HG03432 (cell line): Measurements from ENCODE around the gene KCP.

Experiments used
- ATAC-seq: cut with Tn5 transposase; IDR thresholded peaks from one replicate; pipeline ENCODE4 v1.9.1; 2021; ENCODE audit warnings: mild to moderate bottlenecking, moderate library complexity; ENCODE audit not compliant: unreplicated experiment

The KCP gene

GRCh38 chr7:128860158-128861073 is 50.1 kb downstream of the KCP start:
- no peak for ATAC-seq

GRCh38 chr7:128859232-128860157 is 51.0 kb downstream of the KCP start:
- no peak for ATAC-seq

GRCh38 chr7:128858380-128859231 is 51.9 kb downstream of the KCP start:
- no peak for ATAC-seq

GRCh38 chr7:128856001-128856718 is 54.3 kb downstream of the KCP start:
- ATAC-seq, result no peak

- no peak for ATAC-seq
Measured at GRCh38 chr7:128855559-128855958, 55.0 kb downstream of the KCP start.

- no peak for ATAC-seq
Measured at GRCh38 chr7:128854396-128854795, 56.1 kb downstream of the KCP start.

- ATAC-seq, result no peak
Measured at GRCh38 chr7:128853799-128854198, 56.7 kb downstream of the KCP start.

- no peak for ATAC-seq
Measured at GRCh38 chr7:128852537-128853254, 57.8 kb downstream of the KCP start.

GRCh38 chr7:128849804-128850490 is 60.6 kb downstream of the KCP start:
- no peak for ATAC-seq

GRCh38 chr7:128849156-128849515 is 61.4 kb downstream of the KCP start:
- ATAC-seq, result no peak

- ATAC-seq, result no peak
Measured at GRCh38 chr7:128848289-128849155, 62.0 kb downstream of the KCP start.

GRCh38 chr7:128847721-128848211 is 62.7 kb downstream of the KCP start:
- no peak for ATAC-seq

- ATAC-seq, result no peak
Measured at GRCh38 chr7:128846781-128847444, 63.6 kb downstream of the KCP start.

- ATAC-seq, result no peak
Measured at GRCh38 chr7:128845987-128846386, 64.5 kb downstream of the KCP start.

GRCh38 chr7:128845475-128845874 is 65.0 kb downstream of the KCP start:
- ATAC-seq, result no peak

GRCh38 chr7:128844777-128845311 is 65.7 kb downstream of the KCP start:
- no peak for ATAC-seq
